NT2/D1 (cell line): ENCODE measurements around the gene TEX36.

Experiments used
- SUZ12 ChIP-seq: IDR thresholded peaks from 2 replicates; pipeline ENCODE4 v1.6.1; 2011; ENCODE audit not compliant: insufficient read length, insufficient read depth; ENCODE audit errors: extremely low read depth
- YY1 ChIP-seq: IDR thresholded peaks from 2 replicates; pipeline ENCODE4 v1.6.1; 2011; ENCODE audit not compliant: insufficient read length, insufficient read depth
- ZNF274 ChIP-seq: IDR thresholded peaks from 2 replicates; pipeline ENCODE4 v1.6.1; 2011; ENCODE audit warnings: mild to moderate bottlenecking, low read depth, low read length

DNA sequence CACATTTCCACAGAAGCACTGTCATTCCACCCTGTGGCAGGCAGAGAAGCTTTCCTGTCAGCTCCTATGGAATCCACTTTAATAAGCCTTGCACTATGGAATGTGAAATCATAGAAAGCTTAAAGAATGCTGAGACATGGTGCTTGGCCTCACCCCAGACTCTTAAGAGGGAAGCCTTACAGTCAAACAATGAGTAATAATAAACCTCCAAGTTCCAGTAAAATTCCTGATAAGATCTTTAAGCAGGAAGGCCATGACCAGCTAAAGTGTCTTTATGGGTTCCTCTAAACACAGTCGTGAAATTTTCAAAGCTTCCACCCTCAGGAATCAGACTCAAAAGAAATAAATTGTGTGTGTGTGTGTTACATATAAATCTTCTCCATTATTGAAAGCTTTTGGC lies 11.9 kb upstream of the TEX36 start:
- TF ChIP-seq ZNF274 (no peak), YY1 (no peak), SUZ12 (no peak)
